CD4-positive, alpha-beta T cell treated with Interleukin-2 at 100 ng/mL for 4 hours (primary cell): ENCODE data around the gene UBE2L5.
A peak's percentile ranks its signal among the peaks of the same experiment; 100 is the strongest.

ENCODE experiments used
- DNase-seq: peaks from one replicate; pipeline ENCODE4 v3.0.0-alpha.2; 2020; ENCODE audit warnings: low spot score

The UBE2L5 gene

DNA sequence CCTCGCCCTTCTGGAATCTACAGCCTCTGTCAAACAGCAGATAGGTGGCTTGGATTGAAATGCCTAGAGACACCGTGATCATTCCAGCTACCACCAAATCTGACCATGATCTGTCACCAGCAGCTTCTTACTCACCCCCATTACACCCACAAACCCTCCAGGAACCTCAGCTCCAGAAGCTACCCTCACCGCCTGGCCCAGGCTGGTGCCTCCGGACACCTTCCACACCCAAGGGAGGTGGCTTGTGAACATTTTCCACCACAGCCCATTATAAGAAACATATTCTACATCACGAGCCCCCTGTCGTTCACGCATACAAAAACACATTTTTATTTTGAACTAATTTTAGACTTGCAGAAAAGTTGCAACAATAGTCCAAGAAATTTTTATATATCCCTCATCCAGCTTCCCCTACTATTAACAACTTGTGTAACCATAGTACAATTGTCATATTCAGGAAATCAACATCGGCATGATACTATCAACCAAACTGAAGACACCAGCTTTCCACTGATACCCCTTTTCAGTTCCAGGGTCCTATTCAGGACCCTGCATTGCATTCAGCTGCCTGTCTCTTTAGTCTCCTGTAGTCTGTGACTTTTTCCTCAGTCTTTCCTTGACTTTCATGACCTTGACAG lies 15.4 kb upstream of the UBE2L5 start:
- DNase-seq = no peak

DNA sequence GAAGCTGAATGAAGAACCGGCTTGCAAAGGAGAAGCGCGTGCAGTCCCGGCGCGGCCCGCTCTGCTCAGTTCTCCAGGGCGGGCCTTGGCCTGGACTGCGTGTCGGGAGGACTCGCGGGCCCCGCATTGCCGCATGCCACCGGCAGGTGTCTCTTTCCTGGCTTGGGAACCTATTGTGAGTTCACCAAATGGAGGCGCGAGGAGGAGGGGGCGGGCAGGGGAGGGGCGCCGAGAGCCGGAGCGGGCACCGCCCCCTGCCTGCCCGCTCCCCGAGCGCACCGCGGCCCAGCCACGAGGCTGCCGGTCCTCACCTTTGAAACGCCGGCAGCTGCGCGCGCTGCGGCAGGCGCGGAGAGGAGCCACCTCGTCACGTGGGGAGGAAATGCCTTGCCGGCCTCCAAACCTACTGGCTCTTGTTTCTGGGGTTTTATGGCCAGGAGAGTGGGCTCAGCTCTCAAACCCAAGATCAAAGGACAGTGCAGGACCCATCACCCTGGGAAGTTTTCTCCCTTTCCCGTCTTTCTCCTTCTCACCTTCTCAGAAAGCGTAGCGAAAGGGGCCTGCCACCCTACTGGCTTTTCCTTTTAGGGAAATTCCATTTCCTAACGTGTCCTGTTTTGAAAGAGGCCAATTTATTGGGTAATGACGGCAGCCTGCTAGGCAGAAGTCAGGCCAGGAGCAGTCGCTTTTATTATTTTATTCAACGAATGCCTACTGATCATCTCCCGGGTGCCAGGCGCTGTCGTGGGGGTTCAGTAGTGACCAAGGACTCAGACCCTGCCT lies 13.8 kb upstream of the UBE2L5 start:
- peak; percentile 94 for DNase-seq

DNA sequence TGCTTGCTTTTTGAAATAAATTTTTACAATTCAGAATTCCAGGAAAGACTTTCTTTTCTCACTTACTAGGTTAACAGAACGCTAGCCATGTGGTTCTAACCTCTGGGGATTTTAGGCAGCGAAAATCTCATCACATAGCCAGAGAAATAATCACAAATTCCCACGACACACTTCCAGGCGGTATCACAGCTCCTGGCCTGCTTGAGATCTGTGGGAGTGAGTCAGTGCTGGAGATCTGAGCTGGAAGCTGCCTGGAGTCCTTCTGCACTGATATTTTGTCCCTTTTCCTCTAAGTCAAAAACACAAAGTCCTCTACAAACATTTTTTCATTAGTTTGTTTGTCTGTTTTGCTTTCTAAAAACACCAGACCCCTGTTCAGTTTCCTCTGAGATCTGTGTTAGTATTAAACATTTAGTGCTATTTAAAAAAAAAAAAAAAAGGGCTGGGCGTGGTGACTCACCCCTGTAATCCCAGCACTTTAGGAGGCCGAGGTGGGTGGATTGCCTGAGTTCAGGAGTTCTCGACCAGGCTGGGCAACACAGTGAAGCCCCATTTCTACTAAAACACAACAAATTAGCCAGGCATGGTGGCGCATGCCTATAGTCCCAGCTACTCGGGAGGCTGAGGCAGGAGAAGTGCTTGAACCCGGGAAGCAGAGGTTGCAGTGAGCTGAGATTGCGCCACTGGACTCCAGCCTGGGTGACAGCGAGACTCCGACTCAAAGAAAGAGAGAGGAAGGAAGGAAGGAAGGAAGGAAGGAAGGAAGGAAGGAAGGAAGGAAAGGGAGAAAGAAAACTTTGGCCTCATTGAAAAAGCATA lies 12.2 kb upstream of the UBE2L5 start:
- no peak for DNase-seq

DNA sequence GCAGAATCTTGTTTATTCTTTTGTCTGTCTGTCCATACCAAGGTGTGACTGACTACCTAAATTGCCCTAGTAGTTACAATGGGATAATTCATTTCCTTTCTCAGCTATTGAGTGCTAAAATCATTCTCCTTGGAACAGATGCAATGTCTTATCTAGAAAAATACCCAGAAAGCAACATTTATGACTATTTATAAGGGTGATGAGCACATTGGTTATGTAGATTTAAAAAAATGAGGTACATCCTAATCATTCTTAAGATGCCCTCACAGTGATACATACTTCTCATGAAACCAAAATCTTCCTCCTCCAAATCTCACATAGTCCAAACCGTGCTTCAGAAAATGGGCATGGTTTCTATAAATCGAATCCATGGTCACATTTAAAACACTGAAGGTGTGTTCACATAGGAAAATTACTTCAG lies 11.6 kb upstream of the UBE2L5 start:
- no peak for DNase-seq

DNA sequence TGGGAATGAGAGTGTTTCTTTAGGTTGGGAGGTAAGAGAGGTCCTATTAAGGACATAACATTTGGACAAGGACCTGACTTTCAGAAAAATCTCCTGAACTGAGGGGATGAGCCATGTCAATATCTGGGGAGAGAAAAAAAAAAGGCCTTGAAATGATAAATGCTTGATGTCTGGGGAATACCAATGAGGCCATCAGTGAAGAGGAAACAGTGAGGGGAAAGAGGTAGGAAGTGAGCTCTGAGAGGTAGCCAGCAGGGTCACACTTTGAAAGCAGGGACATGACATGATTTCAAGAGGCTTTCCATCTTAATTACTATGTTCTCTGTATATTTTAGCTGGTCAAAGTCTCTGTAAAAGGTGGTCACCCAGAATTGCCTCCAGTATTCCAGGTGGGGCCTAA lies 9.9 kb upstream of the UBE2L5 start:
- DNase-seq = no peak

GRCh38 chr13:30413842-30414241 lies 8.5 kb upstream of the UBE2L5 start:
- DNase-seq = no peak

GRCh38 chr13:30415430-30416030 lies 6.8 kb upstream of the UBE2L5 start:
- no peak for DNase-seq

DNA sequence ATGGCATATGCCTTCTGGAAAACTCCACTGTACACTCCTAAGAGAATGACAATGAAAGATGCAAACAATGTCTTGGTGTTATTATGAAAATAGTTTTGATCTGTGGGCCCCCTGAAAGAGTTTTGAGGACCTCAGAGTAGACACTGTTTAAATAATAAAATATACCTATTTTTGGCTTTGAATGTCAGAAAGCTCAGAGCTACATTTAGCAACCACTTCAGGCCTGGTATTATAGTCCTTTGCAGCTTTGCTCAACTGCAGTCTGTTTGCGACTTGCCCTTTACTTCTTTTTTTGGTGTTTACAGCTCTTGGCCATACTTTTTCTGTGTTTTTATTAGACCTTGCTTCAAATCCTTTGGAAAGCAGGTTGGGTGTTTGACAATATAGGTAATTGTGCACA lies 5.8 kb upstream of the UBE2L5 start:
- DNase-seq = no peak

GRCh38 chr13:30418075-30418716 lies 4.1 kb upstream of the UBE2L5 start:
- no peak for DNase-seq

DNA sequence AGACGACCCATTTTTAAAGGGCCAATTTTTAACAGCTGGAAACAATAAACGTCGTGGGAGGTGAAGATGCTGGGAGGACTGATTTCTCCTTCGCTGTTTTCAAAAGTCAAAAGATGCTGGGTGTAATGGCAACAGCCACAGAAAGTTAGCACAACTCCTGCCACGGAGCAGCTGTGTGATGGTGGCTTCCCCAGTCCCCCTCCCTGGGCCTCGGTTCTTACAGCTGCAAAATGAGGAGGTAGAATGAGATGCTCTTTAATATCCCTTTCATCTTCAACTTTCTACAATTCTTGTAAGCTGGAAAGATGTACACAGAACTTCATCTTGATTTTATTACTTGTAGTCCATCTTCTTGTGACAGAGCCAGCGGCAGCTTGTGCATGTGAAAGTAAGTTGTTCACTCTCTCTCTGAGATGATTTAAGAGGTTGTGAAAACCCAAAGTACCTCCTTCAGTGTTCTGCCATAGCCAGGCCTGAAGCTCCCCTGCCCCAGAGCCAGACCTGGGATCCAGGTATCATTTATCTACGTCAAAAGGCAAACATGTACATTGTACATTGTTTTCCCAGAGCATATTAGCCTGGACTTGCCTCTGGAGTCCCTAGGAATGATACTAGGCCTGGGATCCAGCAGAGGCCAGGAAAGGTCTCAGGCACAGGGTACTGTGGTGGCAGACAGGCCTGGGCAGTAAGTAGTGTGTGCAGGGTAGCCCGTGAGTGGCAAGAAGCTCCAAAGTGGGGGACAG lies 3.4 kb upstream of the UBE2L5 start:
- DNase-seq = no peak

- peak; percentile 29 for DNase-seq
Observed at GRCh38 chr13:30421093-30422053, 920 bp upstream of the UBE2L5 start.

DNA sequence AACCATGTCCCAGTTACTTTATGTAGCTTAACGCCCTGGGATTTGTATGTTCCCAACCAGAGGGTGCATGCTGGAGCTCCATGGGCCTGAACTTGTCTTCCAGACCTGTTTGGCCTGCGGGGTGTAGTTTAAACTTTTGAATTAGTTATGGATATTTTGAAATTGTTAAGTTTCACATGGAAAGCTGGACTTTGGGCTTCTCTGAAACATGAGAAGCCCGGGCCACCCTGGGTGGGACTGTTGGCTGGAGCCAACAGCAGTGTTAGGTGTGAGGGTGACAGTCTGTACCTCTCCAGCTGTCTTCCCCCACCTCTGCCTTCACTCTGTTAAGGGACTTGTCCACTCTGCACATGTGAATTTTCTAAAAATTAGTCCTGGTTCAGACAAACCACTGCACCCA lies 1.6 kb downstream of the UBE2L5 start:
- DNase-seq = no peak

- no peak for DNase-seq
Observed at GRCh38 chr13:30429235-30429634, 6.9 kb downstream of the UBE2L5 start.

GRCh38 chr13:30429721-30430694 lies 7.7 kb downstream of the UBE2L5 start:
- peak; percentile 63 for DNase-seq

GRCh38 chr13:30431269-30431940 lies 9.1 kb downstream of the UBE2L5 start:
- no peak for DNase-seq

DNA sequence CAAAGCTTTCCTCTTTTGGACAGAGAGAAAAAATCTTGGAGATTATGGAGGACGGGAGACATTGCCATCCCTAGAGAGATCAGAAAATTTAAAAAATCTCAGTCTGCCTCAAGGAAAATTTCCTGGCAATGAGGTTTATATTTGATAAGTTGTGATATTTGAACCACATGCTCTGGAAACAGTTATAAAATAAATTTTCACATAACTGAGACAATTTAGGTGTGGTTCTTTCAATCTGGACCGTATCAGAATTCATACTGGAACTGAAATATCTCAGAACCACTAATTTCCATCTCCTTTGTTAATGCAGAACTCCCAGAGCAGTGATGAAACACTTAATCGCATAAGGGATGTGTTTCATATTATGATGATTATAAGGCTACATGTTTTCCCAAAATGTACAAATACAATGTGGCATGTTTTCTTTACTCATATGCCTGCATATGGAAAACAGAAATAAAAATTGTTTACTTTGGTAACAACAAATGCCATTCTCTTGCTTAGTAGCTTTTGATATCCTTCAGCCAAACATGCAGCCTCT lies 13.7 kb downstream of the UBE2L5 start:
- no peak for DNase-seq

DNA sequence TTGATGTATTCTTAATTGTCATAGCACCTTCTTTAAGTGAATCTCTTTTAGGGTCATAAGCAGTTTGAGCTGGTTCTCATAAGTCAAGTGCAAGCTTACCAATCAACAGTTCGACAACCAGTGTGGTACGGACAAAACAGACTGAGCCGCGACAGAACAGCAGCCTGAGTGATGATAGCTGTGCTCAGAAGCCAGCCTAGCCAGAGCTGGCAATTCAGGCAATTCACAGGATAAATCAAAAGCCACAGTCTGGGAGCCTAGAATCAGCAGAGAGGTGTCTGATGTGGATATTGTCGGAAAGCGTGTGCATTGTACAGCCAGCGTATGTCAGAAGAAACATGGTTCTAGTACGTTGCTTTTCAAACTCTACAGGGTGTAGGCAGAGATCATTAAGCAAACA lies 14.9 kb downstream of the UBE2L5 start:
- no peak for DNase-seq

- DNase-seq = no peak
Observed at GRCh38 chr13:30438286-30438685, 16.0 kb downstream of the UBE2L5 start.
